HG02852 (cell line): ENCODE measurements around the gene BYSL.

Experiments
- ATAC-seq: cut with Tn5 transposase; IDR thresholded peaks from one replicate; pipeline ENCODE4 v1.9.1; 2021; ENCODE audit warnings: mild to moderate bottlenecking, moderate library complexity; ENCODE audit not compliant: unreplicated experiment

Gene BYSL

DNA sequence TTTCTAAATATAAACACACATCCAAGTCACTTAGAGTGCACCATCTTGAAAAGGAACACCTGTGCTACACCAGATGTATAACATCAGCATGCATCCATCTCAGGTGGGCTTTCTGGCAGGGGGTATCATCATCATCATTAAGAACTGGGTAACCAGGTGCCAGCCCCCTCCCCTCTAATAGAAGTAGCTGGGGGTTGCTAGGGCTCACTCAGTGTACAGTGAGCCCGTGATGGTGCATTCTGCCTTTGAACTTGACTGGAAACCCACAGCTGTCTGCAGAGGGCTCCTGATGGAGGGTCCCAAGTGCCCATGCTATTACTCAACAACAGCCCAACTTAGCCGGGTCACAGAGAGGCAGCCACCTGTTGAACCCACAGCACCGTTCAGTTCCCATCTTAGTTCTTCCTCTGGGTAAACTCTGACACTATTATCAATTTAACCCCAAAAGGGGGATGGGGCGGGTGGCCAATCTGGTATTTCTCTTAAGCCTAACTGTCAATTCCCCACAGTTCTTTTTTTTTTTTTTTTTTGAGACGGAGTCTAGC is 53.1 kb downstream of the BYSL start:
- ATAC-seq = no peak

GRCh38 chr6:41975276-41975675 is 54.0 kb downstream of the BYSL start:
- no peak for ATAC-seq

- no peak for ATAC-seq
Observed at GRCh38 chr6:41976794-41977484, 55.6 kb downstream of the BYSL start.
